ENCODE data around the gene BHLHE23. TPM values are rescaled to one million over a fixed set of nuclear protein-coding genes. Genes with fewer than 3 reads are reported as not detected.

The BHLHE23 gene
- total RNA-seq, 2 experiments from 2014 or later = not detected

- Histone ChIP-seq H3K4me2 (ENCODE audit: low read length) (no peak overlapping the region), H3K36me3 (ENCODE audit: insufficient read depth, low read length) (no peaks in the 10 kb centered on the region), H3K79me2 (ENCODE audit: insufficient read depth, low read depth, low read length) (no peaks in the 10 kb centered on the region), H3K4me3 (ENCODE audit: low read depth, low read length, poor library complexity, severe bottlenecking) (no peak overlapping the region), H4K20me1 (ENCODE audit: insufficient read depth, low read length) (no peaks in the 10 kb centered on the region), H3K4me1 (ENCODE audit: insufficient read depth, low read length, poor library complexity, severe bottlenecking) (no peaks in the 10 kb centered on the region), H2AFZ (ENCODE audit: low read length) (no peak overlapping the region), H3K27ac (ENCODE audit: low read depth, low read length, poor library complexity, severe bottlenecking) (no peak overlapping the region), H3K9me2 (ENCODE audit: insufficient read depth, low read length) (no peaks in the 10 kb centered on the region), H3K9me3 (ENCODE audit: low read length) (no peaks in the 10 kb centered on the region)
- POLR2A ChIA-PET = no interaction called here
- no TSS peak for BruUV-seq (replicated peaks)
- CTCF ChIA-PET (ENCODE audit: unreplicated experiment) = no interaction called here
- DNase-seq (ENCODE audit: low spot score) = no peak
- no peak for TF ChIP-seq EZH2phosphoT487 (IDR thresholded peaks at IDR 0.05; ENCODE audit: borderline replicate concordance, low read depth, low read length)
- TF ChIP-seq CTCF (conservative IDR thresholded peaks at IDR 0.05; ENCODE audit: low read length) = no peak
- intact Hi-C loops (cut with micrococcal nuclease; ENCODE audit: unreplicated experiment) = no loop called here
These were observed 43.6 kb upstream of the BHLHE23 start for GRCh38 chr20:63050406-63050805.

GRCh38 chr20:63049561-63050221 lies 42.9 kb upstream of the BHLHE23 start:
- ChIA-PET POLR2A (no interaction called here), CTCF (ENCODE audit: unreplicated experiment) (no interaction called here)
- no peaks in the 10 kb centered on the region for H4K20me1 ChIP-seq (ENCODE audit: insufficient read depth, low read length)
- DNase-seq (ENCODE audit: low spot score) = no peak
- no peak overlapping the region for H2AFZ ChIP-seq (ENCODE audit: low read length)
- TF ChIP-seq CTCF (conservative IDR thresholded peaks at IDR 0.05; ENCODE audit: low read length) (no peak), EZH2phosphoT487 (IDR thresholded peaks at IDR 0.05; ENCODE audit: borderline replicate concordance, low read depth, low read length) (no peak)
- no peak overlapping the region for H3K4me3 ChIP-seq (ENCODE audit: low read depth, low read length, poor library complexity, severe bottlenecking)
- H3K4me2 ChIP-seq (ENCODE audit: low read length) = no peak overlapping the region
- H3K9me3 ChIP-seq (ENCODE audit: low read length) = no peaks in the 10 kb centered on the region
- BruUV-seq (replicated peaks) = no TSS peak
- intact Hi-C loops (cut with micrococcal nuclease; ENCODE audit: unreplicated experiment) = no loop called here
- H3K4me1 ChIP-seq (ENCODE audit: insufficient read depth, low read length, poor library complexity, severe bottlenecking) = no peaks in the 10 kb centered on the region
- no peak overlapping the region for H3K27ac ChIP-seq (ENCODE audit: low read depth, low read length, poor library complexity, severe bottlenecking)
- no peaks in the 10 kb centered on the region for H3K79me2 ChIP-seq (ENCODE audit: insufficient read depth, low read depth, low read length)
- H3K9me2 ChIP-seq (ENCODE audit: insufficient read depth, low read length) = no peaks in the 10 kb centered on the region
- no peaks in the 10 kb centered on the region for H3K36me3 ChIP-seq (ENCODE audit: insufficient read depth, low read length)

GRCh38 chr20:63049191-63049518 lies 42.4 kb upstream of the BHLHE23 start:
- TF ChIP-seq CTCF (conservative IDR thresholded peaks at IDR 0.05; ENCODE audit: low read length) = no peak
- no peak for TF ChIP-seq EZH2phosphoT487 (IDR thresholded peaks at IDR 0.05; ENCODE audit: borderline replicate concordance, low read depth, low read length)
- Histone ChIP-seq H3K4me3 (ENCODE audit: low read depth, low read length, poor library complexity, severe bottlenecking) (no peak overlapping the region), H3K4me2 (ENCODE audit: low read length) (no peak overlapping the region), H2AFZ (ENCODE audit: low read length) (no peak overlapping the region), H3K9me3 (ENCODE audit: low read length) (no peaks in the 10 kb centered on the region), H4K20me1 (ENCODE audit: insufficient read depth, low read length) (no peaks in the 10 kb centered on the region), H3K4me1 (ENCODE audit: insufficient read depth, low read length, poor library complexity, severe bottlenecking) (no peaks in the 10 kb centered on the region), H3K9me2 (ENCODE audit: insufficient read depth, low read length) (no peaks in the 10 kb centered on the region), H3K36me3 (ENCODE audit: insufficient read depth, low read length) (no peaks in the 10 kb centered on the region), H3K27ac (ENCODE audit: low read depth, low read length, poor library complexity, severe bottlenecking) (no peak overlapping the region), H3K79me2 (ENCODE audit: insufficient read depth, low read depth, low read length) (no peaks in the 10 kb centered on the region)
- no peak for DNase-seq (ENCODE audit: low spot score)
- ChIA-PET CTCF (ENCODE audit: unreplicated experiment) (no interaction called here), POLR2A (no interaction called here)
- BruUV-seq (replicated peaks) = no TSS peak
- intact Hi-C loops (cut with micrococcal nuclease; ENCODE audit: unreplicated experiment) = no loop called here

Data from OCI-LY7 (cell line).